SK-N-SH (cell line): ENCODE data around the gene MAD1L1. TPM values are rescaled to one million over a fixed set of nuclear protein-coding genes. Genes with fewer than 3 reads are reported as not detected.

Experiments used
- CTCF ChIA-PET: fragments of 300-600, 350-600 bp; formaldehyde crosslinking; extraction: SDS; loops from one replicate; lab custom pipeline; 2021; lab: Yijun Ruan, JAX
- POLR2A ChIA-PET: fragments of 350-600 bp; sonication (Branson Sonifier 250); formaldehyde crosslinking; extraction: SDS; loops from one replicate; lab custom pipeline; 2020; ENCODE audit warnings: antibody characterized with exemption, inconsistent platforms; lab: Yijun Ruan, JAX
- DNase-seq: peaks from one replicate; pipeline ENCODE4 v3.0.0; 2012
- H2AFZ ChIP-seq: fragments of 200-600 bp; sonication (generic); 2 replicates; pipeline ENCODE4 v1.8.1; 2016; ENCODE audit warnings: antibody characterized with exemption, mild to moderate bottlenecking, low read depth
- H3F3A ChIP-seq: fragments of 200-600 bp; sonication (generic); replicated peaks from 2 replicates; pipeline ENCODE3; 2016; ENCODE audit warnings: antibody characterized with exemption, mild to moderate bottlenecking; ENCODE audit not compliant: insufficient read depth
- H3K27ac ChIP-seq, 2 experiments: fragments of 200-500 bp in 1 of 2; fragments of 200-600 bp in 1 of 2; sonication (Bioruptor generic) in 1 of 2; sonication (generic), shearing (Covaris generic) in 1 of 2; 2 replicates each; pipeline versions ENCODE4 v1.5.1 to v1.6.1; 2014 to 2016; ENCODE audit warnings: low read depth in 2 of 2, inconsistent platforms in 1 of 2, low read length in 1 of 2, mild to moderate bottlenecking in 1 of 2, mixed read lengths in 1 of 2
- H3K27me3 ChIP-seq: fragments of 200-600 bp; sonication (generic), shearing (Covaris generic); 2 replicates; pipeline ENCODE4 v1.6.1; 2016; ENCODE audit warnings: mixed run types; ENCODE audit not compliant: insufficient read depth
- H3K36me3 ChIP-seq, 2 experiments: fragments of 200-500 bp in 1 of 2; fragments of 200-600 bp in 1 of 2; sonication (Bioruptor generic) in 1 of 2; sonication (generic) in 1 of 2; replicated peaks in 1 of 2; 2 replicates each; pipeline versions ENCODE3 to v1.5.1; 2014 to 2016; ENCODE audit warnings: low read length in 1 of 2, mild to moderate bottlenecking in 1 of 2; ENCODE audit not compliant: insufficient read depth in 2 of 2, control insufficient read depth in 1 of 2
- H3K4me1 ChIP-seq, 2 experiments: fragments of 200-500 bp in 1 of 2; fragments of 200-600 bp in 1 of 2; sonication (Bioruptor generic) in 1 of 2; sonication (generic), shearing (Covaris generic) in 1 of 2; 2 replicates each; pipeline versions ENCODE4 v1.5.1 to v1.6.1; 2014 to 2016; ENCODE audit warnings: low read depth in 1 of 2, low read length in 1 of 2, mixed run types in 1 of 2; ENCODE audit not compliant: insufficient read depth in 2 of 2, control insufficient read depth in 1 of 2
- H3K4me2 ChIP-seq: fragments of 200-600 bp; sonication (generic), shearing (Covaris generic); 2 replicates; pipeline ENCODE4 v1.6.1; 2017; ENCODE audit warnings: mixed run types
- H3K4me3 ChIP-seq, 2 experiments: fragments of 200-500 bp in 1 of 2; fragments of 200-600 bp in 1 of 2; sonication (Bioruptor generic) in 1 of 2; sonication (generic), shearing (Covaris generic) in 1 of 2; 2 replicates each; pipeline versions ENCODE4 v1.5.1 to v1.8.1; 2014 to 2016; ENCODE audit warnings: low read depth in 2 of 2, inconsistent platforms in 1 of 2, low read length in 1 of 2, mild to moderate bottlenecking in 1 of 2, mixed read lengths in 1 of 2, moderate library complexity in 1 of 2
- H3K79me2 ChIP-seq: fragments of 200-600 bp; sonication (generic); 2 replicates; pipeline ENCODE4 v1.8.1; 2017; ENCODE audit warnings: mild to moderate bottlenecking; ENCODE audit not compliant: insufficient read depth
- H3K9ac ChIP-seq: fragments of 200-600 bp; sonication (generic); 2 replicates; pipeline ENCODE4 v1.6.1; 2017; ENCODE audit warnings: mixed run types
- H3K9me2 ChIP-seq: fragments of 200-600 bp; sonication (generic); 2 replicates; pipeline ENCODE4 v1.6.1; 2017; ENCODE audit warnings: mixed run types
- H3K9me3 ChIP-seq: fragments of 200-600 bp; sonication (generic); 2 replicates; pipeline ENCODE4 v1.6.1; 2017; ENCODE audit warnings: mixed run types, mild to moderate bottlenecking, moderate library complexity
- H4K20me1 ChIP-seq: fragments of 200-600 bp; sonication (generic); 2 replicates; pipeline ENCODE4 v1.6.1; 2017; ENCODE audit warnings: mild to moderate bottlenecking, mixed run types; ENCODE audit not compliant: insufficient read depth
- EZH2phosphoT487 ChIP-seq: fragments of 200-600 bp; sonication (generic); IDR thresholded peaks from 2 replicates; pipeline ENCODE4 v1.6.1; 2017; ENCODE audit warnings: low read depth, mixed run types, mild to moderate bottlenecking, antibody characterized with exemption, moderate library complexity, borderline replicate concordance
- NRF1 ChIP-seq: IDR thresholded peaks from 2 replicates; pipeline ENCODE4 v1.6.1; 2012; ENCODE audit warnings: low read depth, mild to moderate bottlenecking, low read length
- RAD21 ChIP-seq: IDR thresholded peaks from 2 replicates; pipeline ENCODE4 v1.6.1; 2012; ENCODE audit warnings: mild to moderate bottlenecking, low read length
- RCOR1 ChIP-seq: fragments of 150-350 bp; IDR thresholded peaks from 2 replicates; pipeline ENCODE4 v1.6.1; 2017; ENCODE audit warnings: antibody characterized with exemption, low read length
- SMC3 ChIP-seq: IDR thresholded peaks from 2 replicates; pipeline ENCODE4 v1.6.1; 2012; ENCODE audit warnings: low read depth, low read length, improper control_type of control experiment
- WGBS: methylation state at CpG from one replicate; pipeline ENCODE4 v1.1.6; 2017; ENCODE audit warnings: low lambda C conversion rate; 5-methylcytosine and 5-hydroxymethylcytosine counted together
- polyA plus RNA-seq, 3 experiments: library from polyadenylated mRNA; depleted of rRNA; stranded (reverse); fragments of >200 nt; gene quantifications; 2 replicates each; pipeline ENCODE4 v1.2.3, GENCODE V29; 2012
- small RNA-seq, 7 experiments: library from RNA; depleted of rRNA; stranded (forward); fragments of <200 nt; gene quantifications; one replicate each; pipeline ENCODE3, GENCODE V24; 2012

Gene MAD1L1
- polyA plus RNA-seq, 1 of the 3 experiments (the other 2 are of a cell fraction): 46.2 TPM

- no peak overlapping the region for H3K27ac ChIP-seq
- H3K9me2 ChIP-seq: no peaks in the 10 kb centered on the region
- H3F3A ChIP-seq: no peaks in the 10 kb centered on the region
- ChIA-PET CTCF (interaction anchor here (0.7 to 2.1 kb wide), 5 partner anchors 9 to 138 kb away, joined by 3 to 7 read pairs (median 3); no protein-coding TSS in a partner anchor), POLR2A (interaction anchor here (0.7 kb wide), 1 partner anchor 78 kb away, joined by 4 read pairs; no protein-coding TSS in a partner anchor)
- H3K4me1 ChIP-seq: no peaks in the 10 kb centered on the region
- no peak overlapping the region for H3K4me3 ChIP-seq
- H2AFZ ChIP-seq: no peak overlapping the region
- H3K36me3 ChIP-seq: no peaks in the 10 kb centered on the region
- no peak overlapping the region for H3K4me2 ChIP-seq
- no peak overlapping the region for H3K9ac ChIP-seq
- no peaks in the 10 kb centered on the region for H3K79me2 ChIP-seq
- WGBS: 61% methylated on average over 10 of the region's 10 CpGs
- no peaks in the 10 kb centered on the region for H4K20me1 ChIP-seq
- no peaks in the 10 kb centered on the region for H3K9me3 ChIP-seq
- peak; percentile 68 for DNase-seq
- H3K27me3 ChIP-seq: no peaks in the 10 kb centered on the region
- TF ChIP-seq RCOR1 (no peak), RAD21 (peak; percentile 45), EZH2phosphoT487 (no peak), SMC3 (peak; percentile 30; the same call in 1 of the 2 replicates), NRF1 (no peak)
These were observed 465.2 kb downstream of the MAD1L1 start for GRCh38 chr7:1767524-1767923.

Small RNAs within 50 kb of the gene (small RNA-seq; reads per million reads assigned to genes)
- gene MIR4655: 0 reads per million in 7 experiments

Other genes starting within 250 kb of the MAD1L1 start
- gene MRM2, start 9.3 kb upstream of the MAD1L1 start, polyA plus RNA-seq (2012; rRNA removed): 30.7 and 34.8 TPM in 2 replicates
- 79.5 and 98.1 TPM in 2 replicates for gene NUDT1, start 9.3 kb upstream of the MAD1L1 start, polyA plus RNA-seq (2012; rRNA removed)
- 20.6 and 21.1 TPM in 2 replicates for gene SNX8, start 81.5 kb upstream of the MAD1L1 start, polyA plus RNA-seq (2012; rRNA removed)
- gene EIF3B, start 121.9 kb upstream of the MAD1L1 start, polyA plus RNA-seq (2012; rRNA removed): 140 and 151 TPM in 2 replicates
- gene CHST12, start 170.7 kb upstream of the MAD1L1 start, polyA plus RNA-seq (2012; rRNA removed): 26.7 and 32.7 TPM in 2 replicates
- gene GRIFIN, start 243.5 kb upstream of the MAD1L1 start, polyA plus RNA-seq (2012; rRNA removed): not detected in 2 replicates